ENCODE data around the gene CYB5B. TPM values are rescaled to one million over a fixed set of nuclear protein-coding genes. Genes with fewer than 3 reads are reported as not detected.

Gene CYB5B
- total RNA-seq, 5 donors from 2014 or later (not counting 1 experiment from before 2014, with no cell fraction given): 42.9 to 62.0 (median 54.4) TPM

- CTCF ChIA-PET: interaction anchor here in 1 of 2 donors (0.6 kb wide), 1 partner anchor 14 kb away, joined by 3 read pairs; no protein-coding TSS in a partner anchor
- H3K9me3 Mint-ChIP-seq: no peaks in the 10 kb centered on the region
These were observed 13.1 kb upstream of the CYB5B start for GRCh38 chr16:69411064-69411985.

GRCh38 chr16:69412287-69412686, 12.1 kb upstream of the CYB5B start:
- Histone ChIP-seq H3K4me3 (ENCODE audit: control insufficient read depth in 1 of 2, extremely low read depth in 1 of 2, low read length in 1 of 2) (no peak overlapping the region), H3K9me3 (no peaks in the 10 kb centered on the region), H3K27me3 (replicated peaks in 1 of 2; ENCODE audit: control insufficient read depth in 2 of 2, extremely low read depth in 1 of 2, insufficient read depth in 2 of 2, low read length in 1 of 2) (no peaks in the 10 kb centered on the region), H3K4me1 (ENCODE audit: control insufficient read depth in 1 of 2, extremely low read depth in 1 of 2, insufficient read depth in 2 of 2, low read length in 2 of 2) (peaks cover 0 to 2% of the 10 kb centered on the region in 2 experiments), H3K36me3 (ENCODE audit: control insufficient read depth in 2 of 2, extremely low read depth in 1 of 2, insufficient read depth in 1 of 2, low read length in 1 of 2) (no peaks in the 10 kb centered on the region), H3K27ac (ENCODE audit: low read length) (no peak overlapping the region)
- DNase-seq (no peak), ATAC-seq (replicated peaks in 1 of 4) (no peak)
- H3K4me1 Mint-ChIP-seq: peaks cover 9 to 17% (median 16%) of the 10 kb centered on the region in 3 donors
- H3K36me3 Mint-ChIP-seq: no peaks in the 10 kb centered on the region
- WGBS (ENCODE audit: insufficient coverage): 97% methylated on average over 6 of the region's 12 CpGs
- ChIA-PET CTCF (no interaction called here), POLR2A (interaction anchor here in 1 of 2 donors (0.6 kb wide), 1 partner anchor 56 kb away, joined by 3 read pairs; no protein-coding TSS in a partner anchor)
- H3K27me3 Mint-ChIP-seq: no peaks in the 10 kb centered on the region
- H3K4me3 Mint-ChIP-seq: no peak overlapping the region
- no peak overlapping the region for H3K27ac Mint-ChIP-seq
- H3K9me3 Mint-ChIP-seq: no peaks in the 10 kb centered on the region

More at GRCh38 chr16:69411064-69411985, 13.1 kb upstream of the CYB5B start:
- no peaks in the 10 kb centered on the region for H3K27me3 Mint-ChIP-seq
- no peaks in the 10 kb centered on the region for H3K36me3 Mint-ChIP-seq
- peaks cover 0 to 2% of the 10 kb centered on the region in 2 experiments for H3K4me1 ChIP-seq (ENCODE audit: control insufficient read depth in 1 of 2, extremely low read depth in 1 of 2, insufficient read depth in 2 of 2, low read length in 2 of 2)
- H3K4me1 Mint-ChIP-seq: peaks cover 9 to 17% (median 16%) of the 10 kb centered on the region in 3 donors
- no peaks in the 10 kb centered on the region for H3K9me3 ChIP-seq
- 49% methylated on average over 8 of the region's 18 CpGs for WGBS (ENCODE audit: insufficient coverage)
- H3K27ac Mint-ChIP-seq: peak overlapping the region in 1 of 2 donors; percentile 72
- H3K27ac ChIP-seq (ENCODE audit: low read length): no peak overlapping the region
- POLR2A ChIA-PET: interaction anchor here in 1 of 2 donors (0.6 kb wide), 1 partner anchor 343 kb away, joined by 5 read pairs; the partner anchor contains the start of gene NOB1
- peak in 1 of 35 experiments; percentile 21 for DNase-seq
- H3K4me3 Mint-ChIP-seq: peak overlapping the region in 1 of 3 donors; percentile 40
- no peak overlapping the region for H3K4me3 ChIP-seq (ENCODE audit: control insufficient read depth in 1 of 2, extremely low read depth in 1 of 2, low read length in 1 of 2)
- no peaks in the 10 kb centered on the region for H3K36me3 ChIP-seq (ENCODE audit: control insufficient read depth in 2 of 2, extremely low read depth in 1 of 2, insufficient read depth in 1 of 2, low read length in 1 of 2)
- H3K27me3 ChIP-seq (replicated peaks in 1 of 2; ENCODE audit: control insufficient read depth in 2 of 2, extremely low read depth in 1 of 2, insufficient read depth in 2 of 2, low read length in 1 of 2): no peaks in the 10 kb centered on the region
- ATAC-seq (replicated peaks in 1 of 4): peak; percentile 57 to 94 (median 68)

- Histone ChIP-seq H3K36me3 (ENCODE audit: control insufficient read depth in 2 of 2, extremely low read depth in 1 of 2, insufficient read depth in 1 of 2, low read length in 1 of 2) (no peaks in the 10 kb centered on the region), H3K9me3 (no peaks in the 10 kb centered on the region), H3K4me3 (ENCODE audit: control insufficient read depth in 1 of 2, extremely low read depth in 1 of 2, low read length in 1 of 2) (no peak overlapping the region), H3K4me1 (ENCODE audit: control insufficient read depth in 1 of 2, extremely low read depth in 1 of 2, insufficient read depth in 2 of 2, low read length in 2 of 2) (peaks cover 0 to 2% of the 10 kb centered on the region in 2 experiments), H3K27ac (ENCODE audit: low read length) (no peak overlapping the region), H3K27me3 (replicated peaks in 1 of 2; ENCODE audit: control insufficient read depth in 2 of 2, extremely low read depth in 1 of 2, insufficient read depth in 2 of 2, low read length in 1 of 2) (no peaks in the 10 kb centered on the region)
- CTCF ChIA-PET: interaction anchor here in 1 of 2 donors (0.7 kb wide), 1 partner anchor 12 kb away, joined by 3 read pairs; no protein-coding TSS in a partner anchor
- POLR2A ChIA-PET: interaction anchor here in 1 of 2 donors (0.6 kb wide), 1 partner anchor 59 kb away, joined by 4 read pairs; no protein-coding TSS in a partner anchor
- Mint-ChIP-seq H3K36me3 (no peaks in the 10 kb centered on the region), H3K4me1 (peaks cover 9 to 17% (median 16%) of the 10 kb centered on the region in 3 donors), H3K27ac (no peak overlapping the region), H3K27me3 (no peaks in the 10 kb centered on the region), H3K9me3 (no peaks in the 10 kb centered on the region), H3K4me3 (no peak overlapping the region)
- 93% methylated on average over 3 of the region's 7 CpGs for WGBS (ENCODE audit: insufficient coverage)
- no peak for ATAC-seq (replicated peaks in 1 of 4)
- no peak for DNase-seq
These were observed 11.3 kb upstream of the CYB5B start for GRCh38 chr16:69413045-69413664.

GRCh38 chr16:69417520-69418199, 6.8 kb upstream of the CYB5B start:
- 74% methylated on average over 4 of the region's 7 CpGs for WGBS (ENCODE audit: insufficient coverage)
- Histone ChIP-seq H3K4me1 (ENCODE audit: control insufficient read depth in 1 of 2, extremely low read depth in 1 of 2, insufficient read depth in 2 of 2, low read length in 2 of 2) (no peaks in the 10 kb centered on the region), H3K27me3 (replicated peaks in 1 of 2; ENCODE audit: control insufficient read depth in 2 of 2, extremely low read depth in 1 of 2, insufficient read depth in 2 of 2, low read length in 1 of 2) (no peaks in the 10 kb centered on the region), H3K4me3 (ENCODE audit: control insufficient read depth in 1 of 2, extremely low read depth in 1 of 2, low read length in 1 of 2) (no peak overlapping the region), H3K36me3 (ENCODE audit: control insufficient read depth in 2 of 2, extremely low read depth in 1 of 2, insufficient read depth in 1 of 2, low read length in 1 of 2) (no peaks in the 10 kb centered on the region), H3K9me3 (no peaks in the 10 kb centered on the region), H3K27ac (ENCODE audit: low read length) (no peak overlapping the region)
- no peak for ATAC-seq (replicated peaks in 1 of 4)
- ChIA-PET CTCF (interaction anchor here (0.6 to 0.8 kb wide), 4 partner anchors 25 to 1015 kb away, joined by 3 to 5 read pairs (median 4); no protein-coding TSS in a partner anchor), POLR2A (no interaction called here)
- Mint-ChIP-seq H3K4me1 (no peaks in the 10 kb centered on the region), H3K36me3 (no peaks in the 10 kb centered on the region), H3K27me3 (no peaks in the 10 kb centered on the region), H3K9me3 (no peaks in the 10 kb centered on the region), H3K27ac (no peak overlapping the region), H3K4me3 (no peak overlapping the region)
- DNase-seq: no peak

- Mint-ChIP-seq H3K27ac (no peak overlapping the region), H3K4me3 (no peak overlapping the region), H3K9me3 (no peaks in the 10 kb centered on the region), H3K36me3 (no peaks in the 10 kb centered on the region), H3K27me3 (no peaks in the 10 kb centered on the region), H3K4me1 (peaks cover 11 to 14% (median 12%) of the 10 kb centered on the region in 3 donors)
- ATAC-seq (replicated peaks in 1 of 4): no peak
- H3K4me1 ChIP-seq (ENCODE audit: control insufficient read depth in 1 of 2, extremely low read depth in 1 of 2, insufficient read depth in 2 of 2, low read length in 2 of 2): peaks cover 1 to 9% of the 10 kb centered on the region in 2 experiments
- H3K9me3 ChIP-seq: no peaks in the 10 kb centered on the region
- CTCF ChIA-PET: interaction anchor here in 1 of 2 donors (1.3 kb wide), 1 partner anchor 24 kb away, joined by 4 read pairs; no protein-coding TSS in a partner anchor
- H3K27ac ChIP-seq (ENCODE audit: low read length): no peak overlapping the region
- 100% methylated on average over 3 of the region's 4 CpGs for WGBS (ENCODE audit: insufficient coverage)
- POLR2A ChIA-PET: interaction anchor here in 1 of 2 donors (0.7 kb wide), 1 partner anchor 160 kb away, joined by 7 read pairs; no protein-coding TSS in a partner anchor
- DNase-seq: no peak
- no peaks in the 10 kb centered on the region for H3K27me3 ChIP-seq (replicated peaks in 1 of 2; ENCODE audit: control insufficient read depth in 2 of 2, extremely low read depth in 1 of 2, insufficient read depth in 2 of 2, low read length in 1 of 2)
- no peak overlapping the region for H3K4me3 ChIP-seq (ENCODE audit: control insufficient read depth in 1 of 2, extremely low read depth in 1 of 2, low read length in 1 of 2)
- no peaks in the 10 kb centered on the region for H3K36me3 ChIP-seq (ENCODE audit: control insufficient read depth in 2 of 2, extremely low read depth in 1 of 2, insufficient read depth in 1 of 2, low read length in 1 of 2)
These were observed 4.5 kb upstream of the CYB5B start for GRCh38 chr16:69419956-69420355.
